ENCODE data around the gene OLIG2.

OLIG2 gene

DNA sequence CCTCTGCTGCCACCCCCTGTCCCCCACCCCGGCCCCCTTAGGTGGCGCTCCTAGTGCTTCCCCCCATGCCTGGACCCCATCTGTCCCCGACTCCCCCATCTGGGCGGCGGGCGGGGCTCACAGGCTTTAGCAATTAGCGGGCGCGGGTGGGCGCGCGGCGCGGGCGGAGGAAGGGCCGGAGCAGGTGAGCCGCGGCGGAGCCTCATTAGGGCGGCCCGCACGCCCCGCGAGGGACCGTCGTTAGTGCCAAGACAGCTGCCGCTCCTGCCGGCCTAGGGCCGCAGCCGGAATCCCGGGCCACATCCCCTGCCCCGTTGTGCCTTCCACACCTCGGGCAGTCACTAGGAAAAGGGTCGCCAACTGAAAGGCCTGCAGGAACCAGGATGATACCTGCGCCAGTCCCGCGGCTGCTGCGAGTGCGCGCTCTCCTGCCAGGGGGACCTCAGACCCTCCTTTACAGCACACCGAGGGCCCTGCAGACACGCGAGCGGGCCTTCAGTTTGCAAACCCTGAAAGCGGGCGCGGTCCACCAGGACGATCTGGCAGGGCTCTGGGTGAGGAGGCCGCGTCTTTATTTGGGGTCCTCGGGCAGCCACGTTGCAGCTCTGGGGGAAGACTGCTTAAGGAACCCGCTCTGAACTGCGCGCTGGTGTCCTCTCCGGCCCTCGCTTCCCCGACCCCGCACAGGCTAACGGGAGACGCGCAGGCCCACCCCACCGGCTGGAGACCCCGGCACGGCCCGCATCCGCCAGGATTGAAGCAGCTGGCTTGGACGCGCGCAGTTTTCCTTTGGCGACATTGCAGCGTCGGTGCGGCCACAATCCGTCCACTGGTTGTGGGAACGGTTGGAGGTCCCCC lies 7.6 kb downstream of the OLIG2 start:
- no peak overlapping the region for H3K27ac ChIP-seq (replicated peaks)
- H3K4me3 ChIP-seq (replicated peaks; ENCODE audit: insufficient read depth, low read length) = no peak overlapping the region
- no peak for TF ChIP-seq REST (IDR thresholded peaks at IDR 0.05; ENCODE audit: insufficient replicate concordance, low read depth)
- TF ChIP-seq CTCF (IDR thresholded peaks at IDR 0.05; ENCODE audit: insufficient read depth, low read length) = no peak
- TF ChIP-seq POLR2AphosphoS5 (IDR thresholded peaks at IDR 0.05; ENCODE audit: low read depth) = no peak
- no peak for TF ChIP-seq SPI1 (IDR thresholded peaks at IDR 0.05; ENCODE audit: borderline replicate concordance, low read depth)
- TF ChIP-seq GABPA (IDR thresholded peaks at IDR 0.05; ENCODE audit: low read depth) = no peak
- no peak for DNase-seq (ENCODE audit: low read depth in 1 of 2, low spot score in 1 of 2)
- H3K27me3 ChIP-seq (ENCODE audit: insufficient read depth, poor library complexity, severe bottlenecking) = no peaks in the 10 kb centered on the region

DNA sequence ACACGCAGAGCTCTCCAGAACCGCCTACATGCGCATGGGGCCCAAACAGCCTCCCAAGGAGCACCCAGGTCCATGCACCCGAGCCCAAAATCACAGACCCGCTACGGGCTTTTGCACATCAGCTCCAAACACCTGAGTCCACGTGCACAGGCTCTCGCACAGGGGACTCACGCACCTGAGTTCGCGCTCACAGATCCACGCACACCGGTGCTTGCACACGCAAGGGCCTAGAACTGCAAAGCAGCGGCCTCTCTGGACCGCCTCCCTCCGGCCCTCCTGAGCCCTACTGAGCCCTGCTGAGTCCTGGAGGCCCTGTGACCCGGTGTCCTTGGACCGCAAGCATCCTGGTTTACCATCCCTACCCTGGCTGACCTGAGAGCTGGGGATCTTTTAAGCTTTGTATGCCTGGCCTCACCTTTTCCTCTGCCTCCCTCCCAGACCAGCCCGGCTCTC lies 8.3 kb downstream of the OLIG2 start:
- no peak for DNase-seq (ENCODE audit: low read depth in 1 of 2, low spot score in 1 of 2)
- no peak overlapping the region for H3K4me3 ChIP-seq (replicated peaks; ENCODE audit: insufficient read depth, low read length)
- H3K27ac ChIP-seq (replicated peaks) = no peak overlapping the region
- no peaks in the 10 kb centered on the region for H3K27me3 ChIP-seq (ENCODE audit: insufficient read depth, poor library complexity, severe bottlenecking)
- TF ChIP-seq POLR2AphosphoS5 (IDR thresholded peaks at IDR 0.05; ENCODE audit: low read depth) = no peak
- no peak for TF ChIP-seq GABPA (IDR thresholded peaks at IDR 0.05; ENCODE audit: low read depth)
- no peak for TF ChIP-seq SPI1 (IDR thresholded peaks at IDR 0.05; ENCODE audit: borderline replicate concordance, low read depth)
- TF ChIP-seq CTCF (IDR thresholded peaks at IDR 0.05; ENCODE audit: insufficient read depth, low read length) = no peak
- no peak for TF ChIP-seq REST (IDR thresholded peaks at IDR 0.05; ENCODE audit: insufficient replicate concordance, low read depth)

DNA sequence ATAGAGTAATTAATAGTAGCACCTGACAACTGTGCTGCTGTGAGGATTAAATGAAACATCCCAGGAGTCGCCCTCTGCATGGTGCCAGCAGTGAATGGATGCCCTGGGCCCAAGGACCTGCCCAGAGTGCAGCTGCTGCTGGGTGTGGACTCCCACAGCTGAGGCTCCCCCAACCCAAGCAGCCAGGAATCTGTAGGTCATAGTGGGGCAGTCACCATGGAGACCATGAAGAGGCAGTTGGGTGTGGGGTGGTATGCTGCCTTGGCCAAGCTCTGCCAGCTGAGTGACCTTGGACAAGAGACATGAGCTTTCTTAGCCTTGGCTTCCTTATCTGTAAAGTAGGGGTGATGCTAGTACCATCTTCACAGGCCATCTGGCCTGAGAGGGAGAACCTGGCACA lies 9.4 kb downstream of the OLIG2 start:
- no peaks in the 10 kb centered on the region for H3K27me3 ChIP-seq (ENCODE audit: insufficient read depth, poor library complexity, severe bottlenecking)
- TF ChIP-seq POLR2AphosphoS5 (IDR thresholded peaks at IDR 0.05; ENCODE audit: low read depth) (no peak), SPI1 (IDR thresholded peaks at IDR 0.05; ENCODE audit: borderline replicate concordance, low read depth) (no peak), CTCF (IDR thresholded peaks at IDR 0.05; ENCODE audit: insufficient read depth, low read length) (no peak), REST (IDR thresholded peaks at IDR 0.05; ENCODE audit: insufficient replicate concordance, low read depth) (no peak), GABPA (IDR thresholded peaks at IDR 0.05; ENCODE audit: low read depth) (no peak)
- no peak overlapping the region for H3K4me3 ChIP-seq (replicated peaks; ENCODE audit: insufficient read depth, low read length)
- H3K27ac ChIP-seq (replicated peaks) = no peak overlapping the region
- DNase-seq (ENCODE audit: low read depth in 1 of 2, low spot score in 1 of 2) = no peak
